ENCODE data around the gene FLNB. TPM values are rescaled to one million over a fixed set of nuclear protein-coding genes. Genes with fewer than 3 reads are reported as not detected.

Gene FLNB
- total RNA-seq, 1 experiment from 2014 or later, result 83.4 TPM

DNA sequence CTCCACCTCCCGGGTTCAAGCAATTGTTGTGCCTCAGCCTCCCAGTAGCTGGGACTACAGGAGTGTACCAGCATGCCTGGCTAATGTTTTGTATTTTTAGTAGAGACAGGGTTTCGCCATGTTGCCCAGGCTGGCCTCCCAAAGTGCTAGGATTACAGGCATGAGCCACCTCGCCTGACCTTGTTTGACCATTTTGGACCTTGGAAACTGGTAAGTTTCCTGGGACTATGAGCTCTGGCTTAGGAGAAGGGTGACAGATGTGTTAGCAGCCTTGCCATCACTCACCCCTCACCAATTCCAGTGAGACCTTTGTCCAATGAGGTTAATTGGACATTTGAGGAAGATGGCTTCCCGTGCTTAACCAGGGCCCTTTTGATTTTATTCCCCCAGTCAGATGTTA, 182.7 kb downstream of the FLNB start:
- no peak overlapping the region for H2BK20ac ChIP-seq (ENCODE audit: low read depth, low read length, poor library complexity, severe bottlenecking)
- H2BK120ac ChIP-seq (ENCODE audit: low read depth, low read length, poor library complexity, severe bottlenecking), result no peak overlapping the region
- DNase-seq, result no peak
- H4K20me1 ChIP-seq (ENCODE audit: control insufficient read depth, insufficient read depth, insufficient read length), result no peaks in the 10 kb centered on the region
- no peak overlapping the region for H2BK5ac ChIP-seq (ENCODE audit: insufficient read length, low read length)
- H3K27me3 Mint-ChIP-seq (ENCODE audit: low read depth), result no peaks in the 10 kb centered on the region
- H3K27me3 ChIP-seq (ENCODE audit: insufficient read depth, low read length), result no peaks in the 10 kb centered on the region
- no peak overlapping the region for H3K4ac ChIP-seq (ENCODE audit: low read depth, low read length)
- TF ChIP-seq, protein P1, sequence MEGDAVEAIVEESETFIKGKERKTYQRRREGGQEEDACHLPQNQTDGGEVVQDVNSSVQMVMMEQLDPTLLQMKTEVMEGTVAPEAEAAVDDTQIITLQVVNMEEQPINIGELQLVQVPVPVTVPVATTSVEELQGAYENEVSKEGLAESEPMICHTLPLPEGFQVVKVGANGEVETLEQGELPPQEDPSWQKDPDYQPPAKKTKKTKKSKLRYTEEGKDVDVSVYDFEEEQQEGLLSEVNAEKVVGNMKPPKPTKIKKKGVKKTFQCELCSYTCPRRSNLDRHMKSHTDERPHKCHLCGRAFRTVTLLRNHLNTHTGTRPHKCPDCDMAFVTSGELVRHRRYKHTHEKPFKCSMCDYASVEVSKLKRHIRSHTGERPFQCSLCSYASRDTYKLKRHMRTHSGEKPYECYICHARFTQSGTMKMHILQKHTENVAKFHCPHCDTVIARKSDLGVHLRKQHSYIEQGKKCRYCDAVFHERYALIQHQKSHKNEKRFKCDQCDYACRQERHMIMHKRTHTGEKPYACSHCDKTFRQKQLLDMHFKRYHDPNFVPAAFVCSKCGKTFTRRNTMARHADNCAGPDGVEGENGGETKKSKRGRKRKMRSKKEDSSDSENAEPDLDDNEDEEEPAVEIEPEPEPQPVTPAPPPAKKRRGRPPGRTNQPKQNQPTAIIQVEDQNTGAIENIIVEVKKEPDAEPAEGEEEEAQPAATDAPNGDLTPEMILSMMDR (conservative IDR thresholded peaks at IDR 0.05), result no peak
- H2BK15ac ChIP-seq (ENCODE audit: low read depth, low read length), result no peak overlapping the region
- no peak overlapping the region for H2AK5ac ChIP-seq (ENCODE audit: insufficient read length, low read length)
- no peak overlapping the region for H3K27ac ChIP-seq (ENCODE audit: insufficient read length, low read depth, low read length)
- no peak overlapping the region for H3K14ac ChIP-seq (ENCODE audit: insufficient read depth, low read length)
- no peak overlapping the region for H3K9ac ChIP-seq (ENCODE audit: extremely low read depth, insufficient read length, low read length)
- H3K23me2 ChIP-seq (ENCODE audit: insufficient read length, low read depth, low read length, poor library complexity, severe bottlenecking), result no peaks in the 10 kb centered on the region
- H3K79me2 ChIP-seq (ENCODE audit: insufficient read depth, low read length), result no peaks in the 10 kb centered on the region
- H3T11ph ChIP-seq (ENCODE audit: low read length), result no peak overlapping the region
- H3K4me3 Mint-ChIP-seq, result no peak overlapping the region
- no peak overlapping the region for H4K8ac ChIP-seq (replicated peaks; ENCODE audit: insufficient read length, low read depth, low read length)
- no peak overlapping the region for H4K91ac ChIP-seq (ENCODE audit: insufficient read length, low read depth, low read length)
- H3K9me3 ChIP-seq (ENCODE audit: control insufficient read depth, low read depth, low read length), result no peaks in the 10 kb centered on the region
- H3K56ac ChIP-seq (ENCODE audit: insufficient read length, low read depth, low read length), result no peak overlapping the region
- no peak overlapping the region for H3K23ac ChIP-seq (ENCODE audit: insufficient read length, low read depth, low read length)
- H3K9me3 Mint-ChIP-seq, result 0 out of 5 replicates have a peak, but pooled peaks cover 0 to 2% of the 10 kb centered on the region in 2 experiments
- no peaks in the 10 kb centered on the region for H3K36me3 Mint-ChIP-seq (ENCODE audit: insufficient read depth in 1 of 3, low read depth in 3 of 3)
- no peak overlapping the region for H4K5ac ChIP-seq (ENCODE audit: insufficient read length, low read depth, low read length)
- H3K4me2 ChIP-seq (ENCODE audit: insufficient read depth, insufficient read length, low read length), result no peak overlapping the region
- H3K4me1 ChIP-seq (ENCODE audit: insufficient read depth, low read length), result peaks cover 2% of the 10 kb centered on the region; the same call in 1 of the 2 replicates
- no peaks in the 10 kb centered on the region for H3K79me1 ChIP-seq (ENCODE audit: insufficient read depth, low read depth, low read length, poor library complexity, severe bottlenecking)
- no CpG with 5 or more reads among the region's 4 CpGs for WGBS (ENCODE audit: extremely low coverage, insufficient read length, low lambda C conversion rate)
- no peak overlapping the region for H2AFZ ChIP-seq (ENCODE audit: low read length)
- no peak overlapping the region for H3K27ac Mint-ChIP-seq
- no peak overlapping the region for H2BK12ac ChIP-seq (ENCODE audit: insufficient read length, low read depth, low read length)
- H3K18ac ChIP-seq (ENCODE audit: insufficient read length, low read depth, low read length), result no peak overlapping the region
- H3K4me1 Mint-ChIP-seq, result peaks cover 10 to 11% of the 10 kb centered on the region in 2 experiments

Measured in H9 (cell line).